ENCODE measurements around the gene TMEM87B. TPM values are rescaled to one million over a fixed set of nuclear protein-coding genes. Genes with fewer than 3 reads are reported as not detected.

The TMEM87B gene
- total RNA-seq, 1 experiment from 2014 or later = 10.5 TPM

- Histone ChIP-seq H3K27me3 (ENCODE audit: insufficient read depth, low read length) (no peaks in the 10 kb centered on the region), H3K9ac (ENCODE audit: extremely low read depth, insufficient read length, low read length) (no peak overlapping the region), H3K4me1 (ENCODE audit: insufficient read depth, low read length) (peaks cover 5% of the 10 kb centered on the region; the same call in 1 of the 2 replicates), H2BK5ac (ENCODE audit: insufficient read length, low read length) (no peak overlapping the region), H2AK5ac (ENCODE audit: insufficient read length, low read length) (no peak overlapping the region), H2BK120ac (ENCODE audit: low read depth, low read length, poor library complexity, severe bottlenecking) (no peak overlapping the region), H4K5ac (ENCODE audit: insufficient read length, low read depth, low read length) (no peak overlapping the region), H3K23ac (ENCODE audit: insufficient read length, low read depth, low read length) (no peak overlapping the region), H4K20me1 (ENCODE audit: control insufficient read depth, insufficient read depth, insufficient read length) (no peaks in the 10 kb centered on the region), H3K23me2 (ENCODE audit: insufficient read length, low read depth, low read length, poor library complexity, severe bottlenecking) (no peaks in the 10 kb centered on the region), H4K91ac (ENCODE audit: insufficient read length, low read depth, low read length) (no peak overlapping the region), H3K79me2 (ENCODE audit: insufficient read depth, low read length) (no peaks in the 10 kb centered on the region), H2BK12ac (ENCODE audit: insufficient read length, low read depth, low read length) (no peak overlapping the region), H3K4ac (ENCODE audit: low read depth, low read length) (no peak overlapping the region), H3K79me1 (ENCODE audit: insufficient read depth, low read depth, low read length, poor library complexity, severe bottlenecking) (no peaks in the 10 kb centered on the region), H2BK15ac (ENCODE audit: low read depth, low read length) (no peak overlapping the region), H3K56ac (ENCODE audit: insufficient read length, low read depth, low read length) (no peak overlapping the region), H3K27ac (ENCODE audit: insufficient read length, low read depth, low read length) (no peak overlapping the region), H3K14ac (ENCODE audit: insufficient read depth, low read length) (no peak overlapping the region), H3K9me3 (ENCODE audit: control insufficient read depth, low read depth, low read length) (no peaks in the 10 kb centered on the region), H3K4me2 (ENCODE audit: insufficient read depth, insufficient read length, low read length) (no peak overlapping the region), H2AFZ (ENCODE audit: low read length) (no peak overlapping the region), H3K18ac (ENCODE audit: insufficient read length, low read depth, low read length) (no peak overlapping the region), H2BK20ac (ENCODE audit: low read depth, low read length, poor library complexity, severe bottlenecking) (no peak overlapping the region), H4K8ac (replicated peaks; ENCODE audit: insufficient read length, low read depth, low read length) (no peak overlapping the region), H3T11ph (ENCODE audit: low read length) (no peak overlapping the region)
- Mint-ChIP-seq H3K4me3 (no peak overlapping the region), H3K9me3 (no peaks in the 10 kb centered on the region), H3K36me3 (ENCODE audit: insufficient read depth in 1 of 3, low read depth in 3 of 3) (peaks cover 3 to 11% (median 5%) of the 10 kb centered on the region in 3 experiments; a peak in 5 of 7 replicates), H3K27ac (no peak overlapping the region), H3K4me1 (peaks cover 5 to 9% of the 10 kb centered on the region in 2 experiments), H3K27me3 (ENCODE audit: low read depth) (no peaks in the 10 kb centered on the region)
- no CpG with 5 or more reads among the region's 10 CpGs for WGBS (ENCODE audit: extremely low coverage, insufficient read length, low lambda C conversion rate)
- DNase-seq = no peak
- no peak for TF ChIP-seq CTCF (conservative IDR thresholded peaks at IDR 0.05)
These were observed 33.8 kb upstream of the TMEM87B start for GRCh38 chr2:112021290-112021689.
